Right ventricle myocardium inferior (tissue), 1 donor: Measurements from ENCODE around the gene C1GALT1. TPM values are rescaled to one million over a fixed set of nuclear protein-coding genes. Genes with fewer than 3 reads are reported as not detected.
A peak's percentile ranks its signal among the peaks of the same experiment; 100 is the strongest.
"Not testable (repeated sequence)": the region's sequence is repeated elsewhere in the genome, so short reads cannot be mapped to it uniquely, and the experiment has no call there.

Source experiments
- ATAC-seq: fragments of 200-7000 bp; cut with Tn5 transposase; one replicate; pipeline ENCODE4 v1.9.1; 2020; ENCODE audit warnings: mild to moderate bottlenecking, moderate library complexity
- DNase-seq: peaks from one replicate; pipeline ENCODE4 v3.0.0; 2021; ENCODE audit errors: missing footprints
- intact Hi-C: fragments of 100-400 bp; cut with DNase I; formaldehyde crosslinking; loops from one replicate; pipeline ENCODE4 v1.11.0; 2022
- long read RNA-seq: library from polyadenylated mRNA; unstranded; transcript quantifications from one replicate; pipeline ENCODE4 v2.0.0, GENCODE V29; 2021
- total RNA-seq: library from RNA; stranded (reverse); fragmentation: NEBNext Ultra II Directional; extraction: Animal tissue kit (Norgen Biotek cat#: 25700); gene quantifications from one replicate; pipeline ENCODE4 v1.2.1, GENCODE V29; 2021
- donor health status: DM: no; HTN: yes; CAD: no; lungs with severe emphysema.

C1GALT1 gene
- total RNA-seq: 19.6 TPM
- long read RNA-seq, full-length matches to known transcripts: 4 of 6 reads
- long read RNA-seq, partial matches to known transcripts: 0 of 6 reads
- long read RNA-seq, other reads (novel, unspliced or antisense): 2 of 6 reads

- intact Hi-C loops: loop anchor here (5.0 to 10.0 kb wide), 3 partner anchors 75 to 382 kb away; partner anchors contain the start of gene MIOS
- peak; percentile 99 for DNase-seq
- ATAC-seq: peak; percentile 99
These were observed at the start of gene C1GALT1 for GRCh38 chr7:7182156-7183060. TSS of gene C1GALT1 (plus strand) at chr7:7182544. CDS start at chr7:7234320, 51,776 bp downstream.

GRCh38 chr7:7134046-7134445 is 48.3 kb upstream of the C1GALT1 start:
- no peak for DNase-seq
- ATAC-seq: peak; percentile 68
- intact Hi-C loops: no loop called here

DNA sequence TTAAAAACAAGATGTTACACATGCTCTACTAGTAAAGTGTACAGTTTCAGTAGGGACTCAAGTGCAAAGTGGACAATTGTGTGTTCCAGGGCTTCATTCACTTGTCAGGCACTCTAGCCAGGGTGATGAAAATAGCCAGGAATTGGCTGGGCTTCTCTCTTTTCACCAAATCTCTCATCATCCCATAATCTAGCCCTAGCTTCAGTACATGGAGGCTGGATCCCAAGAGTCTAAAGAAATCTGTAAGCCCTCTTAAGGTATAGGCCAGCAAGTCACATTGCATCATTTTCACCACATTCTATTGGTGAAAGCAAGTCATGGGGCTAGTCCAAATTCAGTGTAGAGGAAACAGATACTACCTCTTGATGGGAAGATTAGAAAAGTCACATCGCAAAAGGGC is 47.3 kb upstream of the C1GALT1 start:
- intact Hi-C loops: no loop called here
- peak; percentile 67 for ATAC-seq
- no peak for DNase-seq

GRCh38 chr7:7135924-7136323 is 46.4 kb upstream of the C1GALT1 start:
- ATAC-seq, intact Hi-C loops, DNase-seq: not testable (repeated sequence)

- intact Hi-C loops: no loop called here
- peak; percentile 77 for ATAC-seq
- DNase-seq: no peak
These were observed 45.6 kb upstream of the C1GALT1 start for GRCh38 chr7:7136466-7137381.

DNA sequence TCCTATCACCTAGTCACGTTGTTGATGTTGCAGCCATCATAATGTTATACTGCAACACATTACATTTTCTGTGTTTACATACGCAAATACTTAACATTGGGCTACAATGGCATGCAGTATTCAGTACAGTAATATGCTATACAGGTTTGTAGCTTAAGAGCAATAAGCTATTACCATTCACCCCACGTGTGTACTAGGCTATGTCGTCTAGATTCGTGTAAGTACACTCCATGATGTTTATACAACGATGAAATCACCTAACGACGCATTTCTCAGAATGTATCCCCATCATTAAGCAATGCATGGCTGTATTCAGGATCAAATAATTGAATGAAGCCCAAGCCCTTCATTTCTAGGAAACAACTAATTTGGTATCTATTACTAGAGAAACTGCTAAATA is 43.4 kb upstream of the C1GALT1 start:
- no peak for ATAC-seq
- intact Hi-C loops: no loop called here
- DNase-seq: no peak

DNA sequence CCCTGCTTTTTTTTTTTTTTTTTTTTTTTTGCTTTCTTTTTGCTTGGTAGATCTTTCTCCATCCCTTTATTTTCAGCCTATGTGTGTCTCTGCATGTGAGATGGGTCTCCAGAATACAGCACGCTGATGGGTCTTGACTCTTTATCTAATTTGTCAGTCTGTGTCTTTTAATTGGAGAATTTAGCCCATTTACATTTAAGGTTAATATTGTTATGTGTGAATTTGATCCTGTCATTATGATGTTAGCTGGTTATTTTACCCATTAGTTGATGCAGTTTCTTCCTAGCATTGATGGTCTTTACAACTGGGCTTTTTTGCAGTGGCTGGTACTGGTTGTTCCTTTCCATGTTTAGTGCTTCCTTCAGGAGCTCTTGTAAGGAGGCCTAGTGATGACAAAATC is 38.9 kb upstream of the C1GALT1 start:
- ATAC-seq, intact Hi-C loops, DNase-seq: not testable (repeated sequence)

DNA sequence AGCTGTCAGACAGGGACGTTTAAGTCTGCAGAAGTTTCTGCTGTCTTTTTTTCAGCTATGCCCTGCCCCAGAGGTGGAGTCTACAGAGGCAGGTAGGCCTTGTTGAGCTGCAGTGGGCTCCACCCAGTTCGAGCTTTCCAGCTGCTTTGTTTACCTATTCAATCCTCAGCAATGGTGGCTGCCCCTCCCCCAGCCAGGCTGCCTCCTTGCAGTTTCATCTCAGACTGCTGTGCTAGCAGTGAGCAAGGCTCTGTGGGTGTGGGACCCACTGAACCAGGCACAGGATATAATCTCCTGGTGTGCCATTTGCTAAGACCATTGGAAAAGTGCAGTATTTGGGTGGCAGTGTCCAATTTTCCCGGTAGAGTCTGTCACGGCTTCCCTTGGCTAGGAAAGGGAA is 37.2 kb upstream of the C1GALT1 start:
- peak; percentile 56 for DNase-seq
- intact Hi-C loops, ATAC-seq: not testable (repeated sequence)

DNA sequence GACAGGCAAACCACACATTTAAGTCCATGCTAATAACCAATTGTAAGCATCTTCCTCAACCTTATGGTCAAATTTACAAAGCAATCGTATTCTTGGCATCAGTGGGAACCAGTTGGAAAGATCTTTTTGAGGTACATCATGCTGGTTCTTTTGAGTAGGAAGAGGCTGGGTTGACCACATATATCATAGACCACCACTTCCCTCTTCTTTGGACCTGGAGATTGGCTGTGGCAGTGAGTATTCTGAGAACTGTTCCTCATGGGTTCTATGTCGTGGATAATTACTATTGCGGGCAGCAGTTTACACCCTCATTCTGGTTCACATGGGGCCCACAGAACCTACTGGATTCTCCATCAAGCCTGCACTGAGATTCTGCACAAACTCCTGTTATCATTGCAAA is 35.5 kb upstream of the C1GALT1 start:
- intact Hi-C loops: no loop called here
- no peak for DNase-seq

GRCh38 chr7:7148798-7149481 is 33.4 kb upstream of the C1GALT1 start:
- ATAC-seq (peak; percentile 71), DNase-seq (no peak)
- intact Hi-C loops: no loop called here

More for the DNA sequence above, 35.5 kb upstream of the C1GALT1 start:
- ATAC-seq: no peak

DNA sequence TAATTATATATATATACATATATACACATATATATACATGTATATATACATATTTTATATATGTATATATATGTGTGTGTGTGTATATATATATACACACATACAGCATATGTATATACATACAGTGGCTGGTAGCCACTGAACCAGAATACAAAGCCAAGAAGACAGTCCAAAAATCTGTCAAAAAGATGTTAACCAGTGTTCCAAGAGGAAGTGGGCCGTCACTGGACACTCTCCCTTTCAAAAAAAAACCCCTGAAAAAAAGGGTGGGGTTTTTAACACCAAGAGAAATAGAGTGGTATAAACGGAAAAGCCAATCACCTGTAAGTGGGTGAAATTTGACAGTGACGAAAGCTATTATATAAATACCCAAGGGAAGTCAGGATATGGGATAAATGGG is 31.1 kb upstream of the C1GALT1 start:
- no peak for DNase-seq
- no peak for ATAC-seq
- intact Hi-C loops: no loop called here

DNA sequence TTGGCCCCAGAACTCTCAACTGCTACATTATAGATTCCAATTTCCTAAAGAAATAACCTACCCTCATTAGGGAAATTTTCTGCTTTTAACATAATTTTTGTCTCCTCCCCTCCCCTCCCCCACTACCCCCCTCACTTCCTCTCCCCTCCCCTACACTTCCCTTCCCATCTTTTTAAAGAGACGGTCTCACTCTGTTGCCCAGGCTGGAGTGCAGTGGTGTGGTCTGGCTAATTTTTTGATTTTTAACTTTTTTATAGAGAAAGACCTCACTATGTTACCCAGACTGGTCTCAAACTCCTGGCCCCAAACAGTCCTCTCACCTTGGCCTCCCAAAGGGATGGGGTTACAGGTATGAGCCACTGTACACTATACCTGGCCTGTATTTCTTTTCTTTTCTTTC is 30.5 kb upstream of the C1GALT1 start:
- intact Hi-C loops: no loop called here
- ATAC-seq (no peak), DNase-seq (no peak)

GRCh38 chr7:7152315-7152714 is 30.0 kb upstream of the C1GALT1 start:
- DNase-seq (peak; percentile 50), ATAC-seq (no peak)
- intact Hi-C loops: no loop called here

DNA sequence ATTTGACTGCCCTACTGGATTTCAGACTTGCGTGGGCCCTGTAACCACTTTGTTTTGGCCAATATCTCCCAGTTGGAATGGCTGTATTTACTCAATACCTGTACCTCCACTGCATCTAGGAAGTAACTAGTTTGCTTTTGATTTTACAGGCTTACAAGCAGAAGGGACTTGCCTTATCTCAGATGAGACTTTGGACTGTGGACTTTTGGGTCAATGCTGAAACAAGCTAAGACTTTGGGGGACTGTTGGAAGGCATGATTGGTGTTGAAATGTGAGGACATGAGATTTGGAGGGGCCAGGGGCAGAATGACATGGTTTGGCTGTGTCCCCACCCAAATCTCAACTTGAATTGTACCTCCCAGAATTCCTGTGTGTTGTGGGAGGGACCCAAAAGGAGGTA is 28.0 kb upstream of the C1GALT1 start:
- intact Hi-C loops, ATAC-seq, DNase-seq: not testable (repeated sequence)

DNA sequence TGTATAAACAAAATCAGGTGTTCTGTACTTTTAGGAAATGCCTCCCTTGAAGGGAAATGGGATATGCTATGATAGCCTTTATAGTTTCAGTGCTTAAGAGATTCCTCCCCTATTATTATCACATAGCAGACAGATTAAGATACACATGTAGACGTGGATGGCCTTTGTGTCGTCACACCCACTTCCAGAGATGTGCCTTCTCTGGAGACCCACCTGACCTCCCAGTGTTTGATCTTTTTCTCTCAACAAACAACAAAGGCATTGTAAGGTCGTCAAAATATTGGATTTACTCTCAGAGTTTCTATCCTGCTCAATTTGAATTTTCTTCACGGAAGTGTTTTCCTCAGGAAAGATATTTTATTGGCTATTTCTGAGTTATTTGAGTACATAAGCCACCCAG is 25.7 kb upstream of the C1GALT1 start:
- DNase-seq: no peak
- intact Hi-C loops: no loop called here
- ATAC-seq: no peak

- intact Hi-C loops: no loop called here
- ATAC-seq (peak; percentile 37), DNase-seq (no peak)
These were observed 25.0 kb upstream of the C1GALT1 start for GRCh38 chr7:7157177-7157886.

DNA sequence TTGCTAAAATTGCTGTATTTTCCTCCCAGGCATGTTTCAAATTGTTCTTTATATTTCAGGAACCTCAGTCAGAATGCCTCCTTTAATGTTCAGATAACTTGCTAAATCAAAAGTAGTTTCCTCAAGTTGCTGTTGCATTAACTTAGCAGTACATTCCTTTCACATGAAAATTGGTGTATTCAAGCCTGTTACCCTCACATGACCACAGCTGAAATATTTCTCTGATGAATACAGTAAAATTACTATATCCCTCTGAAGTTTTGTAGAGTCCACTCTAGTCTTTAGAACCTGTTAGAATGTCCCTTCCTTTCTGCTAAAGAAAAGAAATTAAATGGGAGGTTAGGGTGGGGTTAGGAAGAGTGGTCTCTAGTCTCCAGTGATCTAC is 24.5 kb upstream of the C1GALT1 start:
- DNase-seq: no peak
- ATAC-seq: no peak
- intact Hi-C loops: no loop called here

- intact Hi-C loops: no loop called here
- DNase-seq (no peak), ATAC-seq (no peak)
These were observed 23.2 kb upstream of the C1GALT1 start for GRCh38 chr7:7159063-7159658.
